HG02798 (cell line): ENCODE data around the gene SYT13.

Experiments
- ATAC-seq: cut with Tn5 transposase; IDR thresholded peaks from one replicate; pipeline ENCODE4 v1.9.1; 2021; ENCODE audit warnings: mild to moderate bottlenecking; ENCODE audit not compliant: unreplicated experiment, poor library complexity

The SYT13 gene

DNA sequence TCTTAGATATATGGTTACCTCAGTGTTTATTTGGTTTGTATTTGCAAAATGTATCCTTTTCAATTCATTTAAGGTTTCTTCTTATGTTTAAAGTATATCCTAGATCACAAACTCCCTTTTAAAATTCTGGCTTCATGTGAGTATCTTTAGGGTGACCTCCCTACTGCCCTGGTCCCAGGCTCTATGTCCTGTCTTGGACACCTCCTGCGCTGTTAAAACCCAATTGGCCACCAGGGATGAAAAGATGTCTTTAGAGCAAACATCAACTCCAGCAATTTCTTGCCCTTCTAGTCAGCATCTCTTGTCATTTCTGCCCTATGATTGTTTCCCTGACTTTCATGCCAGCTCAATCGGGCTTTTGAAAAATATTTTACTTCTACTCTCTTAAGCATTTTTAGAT lies 28.8 kb upstream of the SYT13 start:
- ATAC-seq: no peak

DNA sequence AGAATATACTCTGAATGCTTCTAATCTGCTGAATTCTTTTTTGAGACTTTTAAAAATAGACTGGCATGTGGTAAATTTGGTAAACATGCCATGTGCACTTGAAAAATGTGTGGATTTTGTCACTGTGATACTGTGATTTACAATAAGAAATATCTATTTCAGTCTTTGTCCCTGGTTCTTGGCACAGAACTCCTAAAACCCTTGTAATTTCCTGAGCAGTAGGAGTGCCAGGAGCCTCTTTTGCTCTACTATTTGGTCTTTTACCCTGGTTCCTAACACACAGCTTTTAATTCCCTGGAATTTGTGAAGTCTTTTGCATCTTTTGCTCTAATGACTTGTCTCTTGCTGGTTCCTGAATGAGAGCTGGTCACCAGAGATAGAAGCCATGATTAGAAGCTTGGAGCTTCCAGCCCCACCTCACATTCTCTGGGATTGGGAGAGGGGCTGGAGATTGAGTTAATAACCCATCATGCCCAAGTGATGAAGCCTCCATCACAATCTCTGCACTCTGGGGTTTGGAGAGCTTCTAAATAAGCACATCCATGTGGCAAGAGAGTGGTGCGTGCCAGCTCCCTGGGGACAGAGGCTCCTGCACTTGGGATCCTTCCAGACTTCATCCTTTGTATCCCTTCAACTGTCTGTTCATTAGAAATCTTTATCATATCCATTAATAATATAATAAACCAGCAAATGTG lies 27.2 kb upstream of the SYT13 start:
- ATAC-seq: no peak

DNA sequence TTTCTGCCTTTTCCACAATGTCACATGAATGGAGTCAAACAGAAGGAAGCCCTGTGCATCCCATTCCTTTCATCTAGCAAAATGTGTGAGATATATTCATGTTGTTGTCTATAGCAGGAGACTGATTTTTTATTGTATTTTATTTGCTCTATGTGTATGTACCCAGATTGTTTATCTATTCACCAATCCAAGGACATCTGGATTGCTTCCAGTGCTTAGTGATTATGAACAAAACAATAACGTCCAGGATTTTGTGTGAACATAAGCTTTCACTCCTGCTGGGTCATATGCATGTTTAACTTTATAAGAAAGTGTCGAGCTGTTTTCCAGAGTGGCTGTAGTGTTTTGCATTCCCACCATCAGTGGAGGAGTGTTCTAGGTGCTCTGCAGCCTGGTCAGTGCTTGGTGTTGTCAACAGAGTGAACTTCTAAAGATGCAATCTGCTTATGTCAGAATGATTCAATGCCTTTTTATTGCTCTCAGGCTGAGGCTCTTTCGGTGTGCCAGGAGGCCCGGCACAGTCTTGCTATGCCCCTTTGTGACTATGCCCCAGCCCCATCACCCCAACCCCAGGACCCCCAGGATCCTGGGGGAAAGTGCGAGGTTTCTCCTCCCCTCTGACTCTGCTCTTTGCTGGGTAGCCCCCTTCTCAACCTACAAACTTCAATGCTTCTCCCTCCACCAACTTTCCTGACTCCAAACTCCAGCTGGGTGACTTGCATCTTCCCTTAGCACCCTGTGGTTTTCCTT lies 19.9 kb upstream of the SYT13 start:
- ATAC-seq: no peak

DNA sequence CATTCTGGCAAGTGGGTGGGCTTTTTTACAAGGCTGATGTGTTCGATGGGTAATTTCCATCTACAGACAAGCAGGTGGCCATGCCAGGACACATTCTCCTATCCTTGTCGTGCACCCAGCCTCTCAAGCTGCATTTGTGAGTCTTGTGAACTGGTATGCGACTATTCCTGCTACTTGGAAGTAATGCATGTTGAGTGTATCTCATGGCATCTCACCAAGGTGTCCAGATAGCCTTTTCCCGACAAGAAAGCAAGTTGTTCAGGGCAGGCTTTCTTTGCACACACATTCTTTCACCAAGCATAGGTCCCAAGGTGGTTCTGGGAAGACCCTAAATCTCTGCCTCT lies 18.8 kb upstream of the SYT13 start:
- ATAC-seq: no peak

DNA sequence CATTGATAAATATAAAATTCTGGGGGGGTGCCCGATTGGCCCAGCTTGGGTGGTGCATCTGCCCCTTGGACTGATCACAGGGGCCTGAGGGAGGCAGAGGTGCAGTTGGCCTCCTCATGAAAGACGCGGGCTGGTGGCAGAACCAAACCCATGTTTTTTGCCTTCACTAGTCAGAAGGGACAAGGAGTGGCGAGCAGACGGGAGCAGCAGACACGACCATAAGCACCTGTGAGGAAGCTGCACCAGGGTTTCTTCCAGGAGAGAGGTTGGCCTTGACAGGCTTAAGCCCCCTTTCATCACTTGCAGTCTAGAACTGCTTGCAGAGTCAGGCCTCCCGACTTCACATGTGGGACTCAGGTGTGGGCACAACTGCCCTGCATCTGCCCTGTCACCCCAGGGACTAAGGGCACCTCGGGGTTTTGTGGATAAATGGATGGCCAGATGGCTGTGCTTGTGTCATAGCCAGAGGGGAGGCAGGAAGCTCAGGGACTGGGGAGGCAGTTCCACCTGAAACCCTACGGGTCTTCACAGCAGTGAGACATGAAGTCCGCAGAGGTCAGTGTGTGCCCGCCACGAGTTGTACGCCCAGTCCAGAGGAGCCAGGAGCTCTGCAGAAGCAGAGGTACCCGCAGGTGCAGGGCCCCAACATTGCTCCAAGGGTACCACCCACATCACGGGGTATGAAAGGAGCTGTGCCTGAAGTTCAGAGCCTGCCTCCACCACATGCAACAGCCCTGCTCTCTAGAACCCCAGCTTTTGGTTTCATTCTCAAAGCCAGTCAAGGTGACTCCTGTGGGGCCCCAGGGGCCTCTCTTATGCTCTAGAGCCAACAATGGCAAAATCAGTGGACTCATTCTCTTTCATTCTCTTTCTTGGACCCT lies 18.2 kb upstream of the SYT13 start:
- ATAC-seq: peak; percentile 66

DNA sequence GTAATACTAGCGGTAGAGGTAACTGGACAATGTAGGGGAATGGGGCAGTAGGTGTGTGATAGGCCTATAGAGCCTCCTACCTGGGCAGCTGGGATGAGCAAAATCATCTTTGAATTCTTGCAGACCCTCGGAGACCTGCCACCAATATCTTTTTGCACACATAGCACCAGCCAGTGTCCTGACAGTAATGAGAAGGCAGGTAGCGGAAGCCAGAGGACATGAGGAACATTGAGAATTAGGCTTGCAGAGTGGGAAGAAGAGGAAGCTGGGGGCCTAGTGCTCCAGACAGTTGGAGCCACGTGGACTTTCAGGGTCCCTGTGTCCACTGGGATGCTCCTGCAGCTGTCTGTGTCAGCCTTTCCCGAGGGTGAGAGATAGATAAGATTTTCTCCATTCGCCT lies 17.2 kb upstream of the SYT13 start:
- no peak for ATAC-seq

DNA sequence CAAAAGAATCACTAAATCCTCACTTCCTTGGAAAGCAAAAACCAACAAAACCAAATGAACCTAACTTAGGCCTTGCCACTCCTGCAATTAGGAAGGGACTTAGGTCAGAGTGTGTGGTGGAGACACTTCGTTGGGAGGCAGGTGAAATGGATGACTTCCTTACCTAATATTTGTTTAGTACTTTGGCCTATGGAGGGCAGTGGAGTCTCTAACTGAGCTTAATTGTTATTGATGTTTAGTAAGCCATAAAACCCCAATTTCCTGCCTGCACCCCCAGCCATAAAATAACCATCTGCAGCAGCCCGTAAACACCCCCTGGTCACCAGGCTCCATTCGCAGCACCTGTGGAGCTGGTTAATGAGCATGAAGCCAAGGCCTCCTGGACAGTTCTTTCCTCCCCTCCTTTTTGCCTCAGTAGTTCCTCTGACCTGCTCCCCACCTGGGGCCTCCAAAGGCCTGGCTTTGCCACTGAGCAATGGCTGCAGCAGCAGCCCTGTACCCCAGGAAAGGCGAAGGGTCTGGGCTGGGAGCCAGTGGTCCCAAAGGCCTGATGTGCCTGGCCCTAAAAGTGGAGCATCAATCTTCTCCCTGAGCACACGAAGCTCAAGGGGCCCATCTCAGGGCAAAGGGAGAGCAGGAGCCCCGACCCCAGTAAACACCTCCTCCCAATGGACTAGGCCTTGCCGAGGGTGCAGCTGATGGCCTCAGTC lies 15.6 kb upstream of the SYT13 start:
- ATAC-seq: no peak

DNA sequence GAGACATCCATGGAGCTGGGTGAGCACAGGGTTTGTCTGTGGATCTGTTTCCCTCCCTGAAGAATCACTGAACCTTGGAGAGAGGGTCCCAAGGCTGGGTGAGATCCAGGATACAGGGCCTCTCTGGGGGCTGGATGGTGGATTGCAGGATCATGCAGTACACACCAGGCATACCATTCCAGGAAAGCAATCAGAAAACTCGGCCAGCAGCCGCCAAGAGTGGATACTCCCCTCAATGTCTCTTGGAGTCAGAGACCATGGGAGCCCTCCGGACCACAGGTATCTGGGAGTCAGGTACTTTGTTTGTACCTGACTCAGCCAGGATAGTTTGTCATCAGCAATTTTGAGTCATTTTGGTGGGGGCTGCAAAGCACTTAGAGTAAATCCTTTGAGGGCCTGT lies 14.6 kb upstream of the SYT13 start:
- ATAC-seq: no peak

DNA sequence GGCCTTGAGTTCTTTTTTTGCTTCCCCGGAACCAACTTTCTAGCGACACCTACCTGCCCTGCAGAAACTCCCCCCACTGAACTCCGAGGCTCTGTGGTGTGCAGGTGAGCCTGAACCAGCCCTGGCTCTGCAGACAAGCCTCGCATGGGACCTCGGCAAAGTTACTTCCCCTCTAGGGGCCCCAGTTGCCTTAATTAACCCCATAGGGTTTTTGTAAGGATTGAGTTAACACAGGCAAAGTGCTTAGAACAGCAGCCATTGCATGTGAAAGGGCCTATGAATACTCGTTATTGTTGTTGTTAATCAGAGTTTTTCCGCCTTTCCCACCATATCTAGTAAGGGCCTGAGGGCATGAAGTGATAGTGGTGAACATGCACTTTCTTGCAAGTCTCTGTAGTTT lies 12.6 kb upstream of the SYT13 start:
- ATAC-seq: no peak

DNA sequence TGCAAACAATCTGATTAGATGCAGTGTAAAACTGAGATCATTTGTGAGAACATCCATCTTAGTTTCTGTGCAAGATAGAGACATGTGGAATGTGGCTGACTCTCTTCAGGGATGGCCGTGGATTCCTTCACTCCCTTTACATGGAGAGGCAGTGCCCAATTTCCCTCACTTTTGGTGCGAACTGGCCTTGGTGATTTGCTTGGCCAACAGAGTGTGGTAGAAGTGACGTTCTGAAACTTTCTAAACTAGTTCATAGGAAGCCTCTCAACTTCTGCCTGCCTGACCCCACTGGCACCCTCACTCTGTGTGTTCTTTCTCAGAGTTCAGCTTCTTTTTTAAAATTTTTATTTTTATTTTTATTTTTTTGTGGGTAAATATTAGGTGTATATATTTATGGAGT lies 9.9 kb upstream of the SYT13 start:
- ATAC-seq: no peak

DNA sequence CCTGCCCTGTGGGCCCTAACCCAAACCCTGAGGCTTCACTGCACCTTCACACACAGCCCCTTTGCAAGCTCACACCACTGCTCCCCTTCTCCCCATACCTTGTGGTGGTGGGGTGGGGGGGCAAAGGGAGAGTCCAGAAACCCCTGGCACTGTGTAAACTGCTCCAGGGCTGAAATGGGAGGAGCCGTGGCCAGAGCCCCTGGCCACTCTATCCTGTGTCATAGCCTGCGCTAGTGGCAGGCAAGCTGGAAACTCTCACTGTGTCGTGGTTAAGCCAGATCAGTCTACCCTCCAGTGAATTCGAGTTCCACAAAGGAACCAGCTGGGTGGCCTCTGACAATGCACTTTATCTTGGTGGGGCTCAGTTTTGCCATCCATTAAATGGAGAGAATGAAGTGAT lies 8.4 kb upstream of the SYT13 start:
- no peak for ATAC-seq

DNA sequence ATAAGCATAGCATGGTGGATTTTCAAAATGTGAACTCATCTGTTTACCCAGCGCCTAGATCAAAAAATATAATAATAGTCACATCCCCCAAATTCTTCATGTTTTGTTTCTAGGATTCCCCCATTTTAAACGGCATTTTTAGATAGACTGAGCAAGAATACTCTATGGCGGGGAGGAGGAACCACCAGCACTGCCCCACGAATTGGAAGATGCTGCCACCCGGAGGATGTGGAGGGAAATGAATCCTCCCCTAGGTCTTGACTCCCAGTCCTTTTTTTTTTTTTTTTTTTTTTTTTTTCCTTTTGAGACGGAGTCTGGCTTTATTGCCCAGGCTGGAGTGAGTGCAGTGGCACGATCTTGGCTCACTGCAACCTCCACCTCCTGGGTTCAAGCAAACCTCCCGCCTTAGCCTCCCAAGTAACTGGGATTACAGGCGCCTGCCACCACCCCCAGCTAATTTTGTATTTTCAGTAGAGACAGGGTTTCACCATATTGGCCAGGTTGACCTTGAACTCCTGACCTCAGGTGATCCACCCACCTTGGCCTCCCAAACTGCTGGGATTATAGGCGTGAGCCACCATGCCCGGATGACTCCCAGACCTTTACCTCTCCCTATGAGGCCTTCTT lies 7.5 kb upstream of the SYT13 start:
- ATAC-seq: peak; percentile 43

DNA sequence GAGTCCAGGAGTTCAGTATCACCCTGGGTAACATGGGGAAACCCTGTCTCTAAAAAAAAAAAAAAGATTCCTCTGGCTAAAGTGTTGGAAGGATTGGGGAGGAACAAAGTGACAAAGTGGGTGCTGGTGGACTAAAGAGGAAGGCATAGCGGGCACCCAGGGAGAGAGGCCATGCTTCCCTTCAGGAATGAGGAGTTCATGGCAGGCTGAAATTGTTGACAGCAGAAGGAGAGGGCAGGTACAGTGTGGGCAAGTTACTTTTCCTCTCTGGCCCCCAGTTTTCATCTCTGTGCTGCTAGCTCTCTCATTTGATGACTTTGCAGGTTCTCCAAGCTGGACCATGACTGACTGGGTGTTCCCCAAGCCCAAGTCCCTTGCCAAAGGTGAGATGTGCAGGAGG lies 4.4 kb upstream of the SYT13 start:
- no peak for ATAC-seq

DNA sequence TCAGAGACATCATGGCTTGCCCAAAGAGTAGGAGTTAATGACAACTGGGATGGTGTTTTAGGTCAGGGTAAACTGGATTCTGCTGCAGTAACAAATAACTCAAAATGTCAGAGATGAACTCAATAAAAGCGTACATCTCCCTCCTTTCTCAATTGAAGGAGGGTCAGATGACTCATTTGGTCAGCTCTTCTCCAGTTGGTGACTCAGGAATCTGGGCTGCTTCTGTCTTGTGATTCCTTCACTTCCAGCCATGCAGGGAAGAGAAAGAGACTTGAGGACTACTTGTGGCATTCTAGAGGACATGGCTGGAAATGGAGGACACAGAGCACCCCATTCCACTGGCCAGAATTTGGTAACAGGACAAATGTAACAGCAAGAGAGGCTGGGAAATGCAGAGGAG lies 3.2 kb upstream of the SYT13 start:
- ATAC-seq: no peak

DNA sequence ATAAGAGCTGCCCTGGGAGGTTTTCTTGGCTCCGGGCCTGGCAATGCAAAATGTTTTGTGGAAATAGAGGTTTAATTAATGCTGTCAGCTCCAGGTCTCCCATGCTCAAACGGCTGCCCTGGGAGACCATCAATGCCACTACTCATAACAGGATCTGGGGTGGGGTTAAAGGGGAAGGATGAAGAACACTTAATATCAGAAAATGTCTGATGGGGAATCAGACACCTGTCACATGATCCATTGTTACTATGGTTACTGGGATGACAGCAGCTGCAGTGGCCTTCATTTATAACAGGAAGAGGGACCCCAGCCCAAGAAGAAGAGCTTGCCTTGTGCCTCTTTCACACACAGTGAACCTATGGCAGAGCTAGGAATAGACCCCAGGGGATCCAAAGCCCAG lies 2.2 kb upstream of the SYT13 start:
- no peak for ATAC-seq

DNA sequence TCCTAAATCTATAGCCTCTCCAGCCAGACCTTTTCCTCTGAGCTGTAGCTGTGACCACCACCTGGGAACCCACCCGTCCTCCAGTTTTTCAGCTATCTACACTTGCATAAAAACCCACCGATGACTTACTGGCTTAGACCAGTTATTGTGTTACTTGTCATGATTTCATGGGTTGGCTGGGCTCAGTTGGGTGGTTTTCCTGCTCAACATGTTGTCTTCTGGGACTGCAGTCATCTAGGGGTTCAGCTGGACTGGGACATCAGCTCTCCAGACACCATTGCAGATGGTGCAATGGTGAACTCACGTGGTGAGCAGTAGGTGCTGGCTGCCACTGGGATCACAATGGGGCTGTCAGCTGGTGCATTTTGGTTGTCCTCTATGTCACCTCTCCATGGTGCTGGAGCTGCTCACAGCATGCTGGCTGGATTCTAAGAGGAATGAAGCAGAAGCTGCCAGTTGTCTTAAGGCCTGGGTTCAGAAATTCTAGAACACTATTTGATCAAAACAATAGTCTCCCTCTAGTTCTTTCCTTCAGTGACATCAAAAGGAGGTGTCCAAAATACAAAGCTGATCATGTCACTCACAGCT lies 1.3 kb upstream of the SYT13 start:
- no peak for ATAC-seq

DNA sequence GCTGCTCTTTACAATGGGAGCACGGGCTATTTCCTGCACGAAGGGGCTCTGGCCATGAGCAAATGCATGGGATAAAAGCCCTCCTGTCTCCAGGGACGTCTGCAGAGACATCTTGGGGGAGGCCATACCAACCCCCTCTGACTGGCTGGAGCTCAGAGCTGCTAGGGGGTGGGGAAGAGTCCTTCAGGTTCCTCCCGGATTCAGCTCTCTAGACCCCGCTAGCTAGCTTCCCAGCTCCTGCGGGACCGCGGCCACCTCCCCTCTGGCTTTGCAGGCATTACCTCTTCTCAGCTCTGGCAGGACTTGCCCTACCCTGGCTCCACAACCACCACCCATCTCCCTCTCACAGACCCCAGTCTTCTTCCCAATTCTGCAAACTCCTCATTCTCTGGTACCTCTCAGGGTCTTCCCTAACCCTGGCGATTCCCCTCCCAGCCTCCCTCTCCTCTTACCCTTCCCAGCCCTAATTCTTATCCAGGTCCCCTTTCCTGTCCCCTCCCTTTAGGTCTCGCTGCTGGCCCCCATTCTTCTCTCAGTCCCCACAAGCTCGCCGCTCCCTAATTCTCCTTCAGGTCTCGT lies 802 bp downstream of the SYT13 start:
- ATAC-seq: no peak

DNA sequence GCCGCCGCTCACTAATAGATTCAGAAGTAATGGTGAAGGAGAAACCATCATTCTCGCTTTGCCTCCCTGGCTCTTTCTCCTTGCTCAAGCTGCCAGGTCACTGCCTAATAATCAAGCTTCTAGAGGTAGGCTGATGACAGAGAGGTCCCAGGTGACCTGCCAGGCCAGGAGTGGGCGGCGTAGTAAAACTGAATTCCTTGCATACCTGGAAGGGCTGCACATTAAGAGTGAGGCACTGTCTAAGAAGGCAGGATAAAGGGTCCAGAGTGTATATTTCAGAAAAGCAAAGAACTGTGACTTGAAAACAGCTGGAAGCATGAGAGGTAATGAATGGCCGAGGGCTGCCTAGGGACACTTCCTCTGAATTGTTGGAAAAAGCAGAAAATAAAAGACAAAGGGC lies 4.1 kb downstream of the SYT13 start:
- ATAC-seq: no peak

DNA sequence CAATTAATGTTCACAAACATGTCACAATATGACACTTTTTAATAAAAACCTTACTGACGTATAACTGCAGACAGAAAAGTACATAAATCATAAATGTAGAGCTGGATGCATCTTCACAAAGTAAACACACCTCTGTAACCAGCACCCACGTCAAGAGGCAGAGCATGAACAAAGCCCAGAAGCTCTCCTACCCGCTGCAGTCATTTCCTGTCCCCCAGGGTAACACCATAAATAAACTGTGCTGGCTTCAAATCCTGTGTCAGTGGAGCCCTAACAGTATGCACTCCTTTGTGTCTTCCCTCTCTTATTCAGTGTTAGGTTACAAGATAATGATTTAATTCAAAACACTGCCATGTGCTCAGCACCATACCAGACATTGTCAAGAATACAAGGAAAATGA lies 5.7 kb downstream of the SYT13 start:
- no peak for ATAC-seq

DNA sequence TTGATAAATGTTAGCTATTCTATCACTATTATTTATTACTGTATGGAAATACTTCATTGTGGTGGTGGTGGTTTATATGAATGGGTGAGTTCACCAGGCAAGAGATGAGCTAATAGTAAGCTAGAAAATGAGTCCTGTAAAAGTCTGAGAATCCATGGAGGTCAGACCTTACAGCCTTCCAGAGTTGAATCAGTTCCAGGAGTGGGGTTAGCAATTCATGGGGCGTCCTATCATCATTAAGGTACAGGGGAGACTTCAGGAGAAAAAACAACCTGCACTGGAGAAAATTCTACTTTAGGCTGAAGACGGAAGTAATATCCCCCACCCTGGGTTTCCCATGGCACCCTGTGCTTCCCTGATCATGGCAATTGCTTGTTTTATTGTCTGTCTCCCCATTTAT lies 6.5 kb downstream of the SYT13 start:
- ATAC-seq: no peak
